Brain microvascular endothelial cell (primary cell): ENCODE data around the gene PHC3.

Source experiments
- DNase-seq: peaks from one replicate; pipeline ENCODE4 v3.0.0-alpha.2; 2020
- H3K27ac ChIP-seq: fragments of 250-450 bp; sonication (Bioruptor Pico); 2 replicates; pipeline ENCODE4 v1.5.1; 2020; ENCODE audit warnings: mild to moderate bottlenecking, moderate library complexity
- H3K27me3 ChIP-seq: fragments of 250-450 bp; sonication (Bioruptor Pico); replicated peaks from 2 replicates; pipeline ENCODE4 v1.5.1; 2020; ENCODE audit warnings: mild to moderate bottlenecking
- H3K36me3 ChIP-seq: fragments of 250-450 bp; sonication (Bioruptor Pico); replicated peaks from 2 replicates; pipeline ENCODE4 v1.5.1; 2020; ENCODE audit warnings: mild to moderate bottlenecking
- H3K4me3 ChIP-seq: 2 replicates; pipeline ENCODE4 v1.5.1; 2011; ENCODE audit warnings: low read depth, mild to moderate bottlenecking, control low read depth, low read length, moderate library complexity
- in situ Hi-C: cut with HindIII; loops from 2 replicates; pipeline ENCODE4 v1.10.0; 2017; ENCODE audit warnings: low sequenced_read_pairs, low pct_ligation_motif_present
- TF ChIP-seq, protein P1 (sequence below): IDR thresholded peaks from 2 replicates; pipeline ENCODE4 v1.5.1; 2011; ENCODE audit warnings: low read depth, mild to moderate bottlenecking, moderate library complexity, low read length, control low read depth, inconsistent platforms; ENCODE audit errors: missing control alignments

The PHC3 gene

DNA sequence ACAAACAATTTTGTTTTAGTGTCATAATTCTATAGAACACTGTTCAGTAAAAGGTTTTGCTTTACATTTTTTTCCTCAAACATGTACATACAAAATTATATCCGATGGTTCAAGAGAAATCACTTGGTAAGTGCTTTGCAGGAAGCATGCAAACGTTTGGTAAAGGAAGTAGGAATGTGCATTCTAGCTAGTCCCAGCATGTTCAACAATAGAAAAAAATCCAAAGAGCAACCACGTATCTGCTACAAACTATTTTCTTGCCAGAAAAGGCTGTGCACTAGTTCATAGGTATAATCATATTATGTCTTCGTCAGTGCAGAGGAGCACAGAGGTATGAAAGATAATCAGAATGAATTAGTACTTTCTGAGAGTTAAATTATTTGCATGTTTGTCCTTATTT lies 85.8 kb downstream of the PHC3 start:
- Histone ChIP-seq H3K36me3 (peaks cover 12% of the 10 kb centered on the region), H3K27me3 (no peaks in the 10 kb centered on the region), H3K27ac (no peak overlapping the region), H3K4me3 (no peak overlapping the region)
- TF ChIP-seq, protein P1, sequence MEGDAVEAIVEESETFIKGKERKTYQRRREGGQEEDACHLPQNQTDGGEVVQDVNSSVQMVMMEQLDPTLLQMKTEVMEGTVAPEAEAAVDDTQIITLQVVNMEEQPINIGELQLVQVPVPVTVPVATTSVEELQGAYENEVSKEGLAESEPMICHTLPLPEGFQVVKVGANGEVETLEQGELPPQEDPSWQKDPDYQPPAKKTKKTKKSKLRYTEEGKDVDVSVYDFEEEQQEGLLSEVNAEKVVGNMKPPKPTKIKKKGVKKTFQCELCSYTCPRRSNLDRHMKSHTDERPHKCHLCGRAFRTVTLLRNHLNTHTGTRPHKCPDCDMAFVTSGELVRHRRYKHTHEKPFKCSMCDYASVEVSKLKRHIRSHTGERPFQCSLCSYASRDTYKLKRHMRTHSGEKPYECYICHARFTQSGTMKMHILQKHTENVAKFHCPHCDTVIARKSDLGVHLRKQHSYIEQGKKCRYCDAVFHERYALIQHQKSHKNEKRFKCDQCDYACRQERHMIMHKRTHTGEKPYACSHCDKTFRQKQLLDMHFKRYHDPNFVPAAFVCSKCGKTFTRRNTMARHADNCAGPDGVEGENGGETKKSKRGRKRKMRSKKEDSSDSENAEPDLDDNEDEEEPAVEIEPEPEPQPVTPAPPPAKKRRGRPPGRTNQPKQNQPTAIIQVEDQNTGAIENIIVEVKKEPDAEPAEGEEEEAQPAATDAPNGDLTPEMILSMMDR, result no peak
- in situ Hi-C loops, result no loop called here
- no peak for DNase-seq

DNA sequence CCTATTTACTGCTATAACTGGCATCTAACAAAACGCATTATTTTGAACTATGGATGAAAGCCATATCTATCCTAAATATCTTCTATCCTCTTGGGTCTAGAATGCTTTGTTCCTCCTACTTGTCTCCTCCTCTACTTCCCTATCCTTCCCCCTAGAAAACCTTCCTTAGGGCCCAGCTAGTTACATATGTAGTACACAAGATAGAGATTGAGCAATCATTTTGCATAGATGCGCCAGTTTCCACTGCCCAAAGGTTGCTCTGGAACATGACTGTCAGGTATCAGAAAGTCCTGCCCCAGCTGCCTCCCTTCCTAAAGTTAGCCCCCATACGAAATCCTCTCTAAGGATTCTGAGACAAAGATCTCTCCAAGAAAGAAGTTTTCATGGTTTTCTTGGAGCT lies 88.6 kb downstream of the PHC3 start:
- TF ChIP-seq, protein P1, result no peak
- Histone ChIP-seq H3K4me3 (no peak overlapping the region), H3K27me3 (no peaks in the 10 kb centered on the region), H3K36me3 (peaks cover 10% of the 10 kb centered on the region), H3K27ac (no peak overlapping the region)
- in situ Hi-C loops, result no loop called here
- DNase-seq, result no peak

DNA sequence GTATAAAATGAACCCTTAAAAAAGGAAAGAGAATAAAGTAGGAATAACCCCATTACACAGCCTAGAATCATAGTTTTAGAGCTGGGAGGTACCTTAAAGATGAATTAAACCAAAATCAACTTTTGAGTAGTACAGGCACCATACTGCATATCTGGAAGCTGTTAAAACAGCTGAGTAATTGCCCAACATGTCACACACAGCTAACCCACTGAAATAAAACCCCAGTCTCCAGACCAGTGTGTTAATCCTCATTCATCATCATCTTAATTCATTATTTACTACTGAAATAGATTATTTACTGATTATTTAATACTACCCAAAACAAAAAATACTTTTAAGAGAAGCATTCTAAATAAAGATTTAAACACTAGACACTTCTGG lies 90.9 kb downstream of the PHC3 start:
- in situ Hi-C loops, result no loop called here
- DNase-seq, result no peak
- H3K4me3 ChIP-seq, result no peak overlapping the region
- peaks cover under 1% of the 10 kb centered on the region for H3K36me3 ChIP-seq
- no peak overlapping the region for H3K27ac ChIP-seq
- H3K27me3 ChIP-seq, result no peaks in the 10 kb centered on the region
- TF ChIP-seq, protein P1, result no peak

DNA sequence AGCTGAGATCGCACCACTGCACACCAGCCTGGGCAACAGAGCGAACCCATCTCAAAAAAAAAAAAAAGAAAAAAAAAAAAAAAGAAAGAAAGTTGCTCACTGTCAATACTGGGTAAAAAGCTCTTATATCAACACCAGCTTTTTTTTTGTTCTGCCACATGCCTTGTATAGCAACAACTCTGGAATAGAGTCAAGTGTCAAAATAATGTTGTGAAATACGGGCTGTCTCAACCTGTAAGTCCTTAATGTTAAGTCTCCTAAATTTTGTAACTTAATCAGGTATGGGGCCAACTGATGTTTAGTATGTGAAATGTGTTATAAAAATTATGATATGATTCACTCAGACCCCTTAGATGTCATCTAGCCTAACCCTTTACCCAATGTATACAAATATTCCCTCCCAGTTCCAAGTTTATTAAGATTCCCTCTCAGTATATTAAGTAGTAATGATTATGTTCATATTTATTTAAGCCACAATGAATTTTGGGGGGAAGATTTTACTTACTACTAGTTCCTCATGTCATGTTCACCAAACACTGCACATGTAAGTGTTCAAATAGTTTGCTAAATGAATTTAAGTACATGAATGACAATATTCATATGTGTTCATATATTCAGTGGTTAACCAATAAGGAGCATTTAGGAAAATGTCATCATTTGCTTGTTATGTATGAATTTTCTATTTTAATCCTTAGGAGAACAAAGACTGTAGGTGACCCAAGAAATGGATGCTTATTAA lies 91.5 kb downstream of the PHC3 start:
- no peak overlapping the region for H3K4me3 ChIP-seq
- TF ChIP-seq, protein P1, result no peak
- DNase-seq, result no peak
- H3K27me3 ChIP-seq, result no peaks in the 10 kb centered on the region
- in situ Hi-C loops, result no loop called here
- no peak overlapping the region for H3K27ac ChIP-seq
- peaks cover 3% of the 10 kb centered on the region for H3K36me3 ChIP-seq

DNA sequence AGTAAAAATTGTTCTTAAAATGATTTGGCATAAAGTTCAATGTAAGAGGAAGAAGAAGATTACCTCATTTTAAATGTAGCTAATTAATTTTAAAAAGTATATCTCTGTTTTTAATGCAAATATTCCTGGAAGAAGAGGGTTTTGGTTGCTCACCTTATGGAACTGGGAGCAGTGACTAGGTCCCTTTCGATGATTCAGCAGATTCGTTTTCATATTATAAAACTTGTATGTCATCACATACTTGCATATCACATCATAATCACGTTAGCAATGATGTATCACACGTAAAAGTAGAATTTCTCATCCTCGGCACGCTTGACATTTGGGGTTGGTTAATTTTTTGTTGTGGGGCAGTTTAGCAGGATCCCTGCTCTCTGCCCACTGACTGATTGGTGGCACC lies 96.1 kb downstream of the PHC3 start:
- H3K4me3 ChIP-seq, result no peak overlapping the region
- no peak overlapping the region for H3K27ac ChIP-seq
- in situ Hi-C loops, result no loop called here
- H3K36me3 ChIP-seq, result peaks cover 10% of the 10 kb centered on the region
- DNase-seq, result no peak
- TF ChIP-seq, protein P1, result no peak
- H3K27me3 ChIP-seq, result no peaks in the 10 kb centered on the region

DNA sequence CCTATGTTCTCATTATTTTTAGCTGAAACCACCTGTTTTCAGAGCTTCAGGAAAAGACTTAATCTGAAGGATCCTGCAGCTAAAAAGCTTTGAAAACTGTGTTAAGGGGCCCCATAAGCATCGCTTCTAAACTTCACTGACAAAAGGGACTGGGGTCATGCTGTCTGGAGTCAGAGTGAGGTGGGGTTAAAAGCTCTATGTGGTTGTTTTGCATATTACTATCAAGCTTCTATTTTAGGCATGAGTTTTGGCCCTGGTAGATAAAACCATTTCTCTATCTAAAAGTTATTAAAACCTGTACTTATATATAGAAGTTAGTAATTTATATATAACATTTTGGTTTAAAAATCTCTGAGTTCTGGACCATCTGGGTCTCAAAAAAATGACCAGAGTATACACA lies 98.2 kb downstream of the PHC3 start:
- TF ChIP-seq, protein P1, result no peak
- H3K36me3 ChIP-seq, result peaks cover 10% of the 10 kb centered on the region
- DNase-seq, result no peak
- H3K27me3 ChIP-seq, result no peaks in the 10 kb centered on the region
- no peak overlapping the region for H3K4me3 ChIP-seq
- in situ Hi-C loops, result no loop called here
- no peak overlapping the region for H3K27ac ChIP-seq
